NCI-H526 (cell line): ENCODE measurements around the gene WDR33.

Experiments
- DNase-seq, 2 experiments: peaks; one replicate each; lab custom pipeline; 2025; lab: John Stamatoyannopoulos, UW

Gene WDR33

GRCh38 chr2:127654838-127655175 is 156.2 kb downstream of the WDR33 start:
- DNase-seq, result no peak

GRCh38 chr2:127654084-127654837 is 156.7 kb downstream of the WDR33 start:
- DNase-seq, result no peak

GRCh38 chr2:127653421-127654083 is 157.4 kb downstream of the WDR33 start:
- no peak for DNase-seq

DNA sequence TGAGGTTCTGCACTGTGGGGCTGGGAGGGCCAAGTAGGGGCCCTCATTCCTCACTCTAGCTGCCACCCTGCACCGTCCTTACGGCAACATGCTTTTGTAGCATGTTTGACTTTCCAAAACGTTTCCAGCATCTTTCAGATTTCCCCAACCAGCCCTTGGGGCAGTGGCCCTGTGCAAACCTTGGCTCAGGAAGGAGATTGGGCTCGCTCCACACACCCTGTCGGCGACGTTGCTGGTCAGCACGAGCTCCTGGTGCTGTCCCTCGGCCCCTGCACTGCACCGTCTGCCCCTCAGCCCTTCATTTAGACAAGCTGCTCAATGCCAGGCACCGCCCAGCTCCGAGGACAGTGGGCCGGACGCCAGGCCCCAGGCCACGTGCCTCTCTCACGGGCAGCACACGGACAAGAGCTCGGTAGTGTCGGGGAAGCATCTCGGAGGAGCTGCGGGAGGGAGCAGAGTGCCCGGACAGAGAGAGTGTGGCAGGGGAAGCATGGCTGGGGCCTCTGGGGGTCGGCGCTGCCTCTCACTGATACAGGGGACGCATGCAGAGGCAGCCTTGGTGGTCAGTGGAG is 158.1 kb downstream of the WDR33 start:
- no peak for DNase-seq

DNA sequence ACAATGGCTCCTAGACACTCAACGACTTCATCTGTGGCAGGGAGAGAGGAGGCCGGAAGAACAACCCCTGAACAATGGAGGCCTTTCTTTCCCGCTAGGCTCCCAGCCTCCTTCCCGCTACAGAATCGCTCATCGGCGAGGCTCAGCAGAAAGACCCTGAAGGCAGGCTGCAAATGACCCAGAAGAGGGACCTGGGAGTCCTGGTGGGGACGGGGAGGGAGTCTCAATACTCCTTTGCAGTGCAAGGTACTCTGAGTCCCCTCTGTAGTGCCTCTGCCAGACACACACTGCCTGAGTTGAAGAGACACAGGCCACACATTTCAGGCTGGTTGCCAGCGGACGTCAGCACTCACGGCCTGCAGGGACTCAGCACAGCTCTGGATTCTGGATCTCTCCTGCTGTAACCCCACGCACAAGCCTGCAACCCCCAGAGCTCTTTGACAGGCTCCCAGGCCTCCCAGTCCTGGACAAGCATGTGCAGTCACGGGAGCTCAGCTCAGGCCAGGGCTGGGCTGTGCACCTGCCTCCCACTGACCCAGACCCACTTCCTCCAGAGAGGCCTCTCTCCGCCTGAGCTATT is 158.9 kb downstream of the WDR33 start:
- no peak for DNase-seq

GRCh38 chr2:127651381-127651809 is 159.6 kb downstream of the WDR33 start:
- DNase-seq, result no peak
